Activated CD4-positive, alpha-beta T cell treated with anti-CD3 and anti-CD28 coated beads, Interleukin-2, Interleukin-4, amounts not matched to agents 100 ng/mL and 50 ng/mL, durations not matched to agents 16 hours and 8 hours (primary cell): ENCODE measurements around the gene CHI3L1.

Experiments used
- DNase-seq: peaks from one replicate; pipeline ENCODE4 v3.0.0-alpha.2; 2020; ENCODE audit warnings: low spot score

CHI3L1 gene

GRCh38 chr1:203150511-203151297 is 35.8 kb downstream of the CHI3L1 start:
- no peak for DNase-seq

- DNase-seq = no peak
Measured at GRCh38 chr1:203149188-203149840, 37.2 kb downstream of the CHI3L1 start.

GRCh38 chr1:203148579-203148978 is 37.9 kb downstream of the CHI3L1 start:
- no peak for DNase-seq

DNA sequence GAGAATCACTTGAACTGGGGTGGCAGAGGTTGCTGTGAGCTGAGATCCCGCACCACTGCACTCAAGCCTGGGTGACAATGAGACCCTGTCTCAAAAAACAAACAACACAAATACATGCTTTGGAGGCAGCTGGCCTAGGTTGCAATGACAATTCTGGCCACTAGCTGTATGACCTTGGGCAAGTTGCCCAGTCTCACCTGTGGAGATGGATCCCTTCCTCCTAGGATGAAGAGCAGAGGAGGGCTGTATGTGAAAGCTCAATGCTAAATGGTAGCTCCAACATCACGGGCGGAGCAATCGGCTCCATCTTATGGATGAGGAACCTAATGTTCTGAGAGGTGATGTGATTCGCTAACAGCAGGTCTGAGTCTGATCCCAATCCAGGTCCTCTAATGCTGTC is 38.4 kb downstream of the CHI3L1 start:
- DNase-seq = no peak

GRCh38 chr1:203147376-203147775 is 39.1 kb downstream of the CHI3L1 start:
- no peak for DNase-seq

GRCh38 chr1:203146537-203146936 is 40.0 kb downstream of the CHI3L1 start:
- no peak for DNase-seq

DNA sequence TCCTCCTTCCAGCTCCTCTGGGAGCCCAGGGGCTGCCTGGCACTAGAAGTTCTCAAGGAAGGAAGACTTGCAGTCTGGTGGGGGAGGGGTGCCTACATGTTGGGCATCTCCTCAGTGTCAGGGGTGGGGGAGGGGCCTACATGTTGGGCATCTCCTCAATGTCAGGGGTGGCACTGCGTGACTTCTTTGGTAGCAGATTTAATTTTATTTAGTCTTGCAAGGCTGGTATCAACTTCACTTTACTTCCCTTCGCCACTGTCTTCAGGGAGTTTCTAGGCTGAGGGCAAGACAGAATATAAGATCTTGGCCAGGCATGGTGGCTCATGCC is 40.5 kb downstream of the CHI3L1 start:
- DNase-seq = no peak

DNA sequence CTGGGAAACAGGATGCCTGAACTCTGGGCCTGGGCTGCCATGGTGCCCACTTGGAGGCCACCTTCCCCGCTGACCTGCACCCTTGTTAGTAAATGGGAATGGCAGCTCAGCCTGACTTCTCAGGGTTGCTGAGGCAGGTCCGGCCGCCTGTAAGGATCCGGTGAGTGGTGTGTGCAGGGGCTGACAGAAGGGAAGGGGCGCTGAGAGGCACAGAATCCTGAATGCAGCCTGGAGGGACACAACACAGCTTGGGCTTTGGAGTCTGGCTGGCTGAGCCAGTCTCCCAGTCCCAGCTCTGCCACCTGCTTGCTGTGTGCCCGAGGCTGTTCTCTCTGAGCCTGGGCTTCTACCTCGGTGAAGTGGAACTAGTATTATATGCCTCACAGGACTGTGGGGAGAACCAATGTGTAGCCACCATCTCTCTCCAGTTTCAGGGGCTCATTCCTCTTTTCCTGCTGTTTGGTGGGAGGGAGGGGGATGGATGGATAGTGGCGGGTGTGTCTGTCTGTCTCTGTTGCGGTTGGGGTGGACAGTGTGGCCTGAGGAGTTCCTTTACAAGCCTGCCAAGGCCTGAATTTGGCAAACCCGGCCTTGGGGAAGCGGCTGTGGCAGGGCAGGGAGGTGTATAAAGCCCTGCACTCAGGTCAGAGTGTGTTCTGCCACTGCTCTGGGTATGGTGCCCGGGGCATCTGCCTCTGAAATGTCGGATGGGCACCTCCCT is 41.0 kb downstream of the CHI3L1 start:
- no peak for DNase-seq

DNA sequence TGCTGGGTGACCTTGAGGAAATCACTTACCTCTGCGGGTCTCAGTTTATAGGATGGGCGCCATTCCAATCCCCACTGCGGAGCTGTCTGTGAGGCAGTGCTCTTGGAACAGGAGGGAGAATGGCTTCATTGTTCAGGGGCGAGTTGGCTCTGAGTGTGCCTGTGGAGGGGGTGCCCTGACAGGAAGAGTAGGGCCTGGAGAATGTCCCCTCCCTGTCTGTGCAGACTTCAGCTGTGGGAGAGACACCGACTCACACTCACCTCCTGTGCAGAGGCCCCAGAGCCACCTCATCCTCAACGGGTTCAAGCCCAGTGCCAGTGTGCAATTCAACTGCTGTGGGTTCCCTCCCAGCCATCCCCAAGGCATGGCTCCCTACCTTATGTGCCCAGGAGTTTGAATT is 41.8 kb downstream of the CHI3L1 start:
- no peak for DNase-seq

DNA sequence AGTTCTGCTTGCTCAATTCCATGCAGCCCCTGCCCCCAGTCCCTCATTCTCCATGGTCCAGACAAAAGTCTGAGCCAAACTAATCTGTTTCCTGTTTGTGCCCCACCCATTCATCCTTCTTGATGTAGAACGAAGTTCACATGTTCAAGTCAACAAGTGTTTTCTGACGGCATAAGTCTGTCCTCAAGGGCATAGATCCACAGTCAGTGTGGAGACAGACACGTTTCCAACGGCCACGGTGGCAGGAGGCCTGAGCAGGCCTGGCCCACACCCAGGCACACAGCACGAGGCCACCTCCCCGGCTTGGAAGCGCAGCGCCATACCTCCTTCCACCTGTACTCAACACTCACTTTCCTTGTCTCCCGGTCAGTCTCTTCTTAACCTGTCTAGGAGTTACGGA is 42.9 kb downstream of the CHI3L1 start:
- no peak for DNase-seq

DNA sequence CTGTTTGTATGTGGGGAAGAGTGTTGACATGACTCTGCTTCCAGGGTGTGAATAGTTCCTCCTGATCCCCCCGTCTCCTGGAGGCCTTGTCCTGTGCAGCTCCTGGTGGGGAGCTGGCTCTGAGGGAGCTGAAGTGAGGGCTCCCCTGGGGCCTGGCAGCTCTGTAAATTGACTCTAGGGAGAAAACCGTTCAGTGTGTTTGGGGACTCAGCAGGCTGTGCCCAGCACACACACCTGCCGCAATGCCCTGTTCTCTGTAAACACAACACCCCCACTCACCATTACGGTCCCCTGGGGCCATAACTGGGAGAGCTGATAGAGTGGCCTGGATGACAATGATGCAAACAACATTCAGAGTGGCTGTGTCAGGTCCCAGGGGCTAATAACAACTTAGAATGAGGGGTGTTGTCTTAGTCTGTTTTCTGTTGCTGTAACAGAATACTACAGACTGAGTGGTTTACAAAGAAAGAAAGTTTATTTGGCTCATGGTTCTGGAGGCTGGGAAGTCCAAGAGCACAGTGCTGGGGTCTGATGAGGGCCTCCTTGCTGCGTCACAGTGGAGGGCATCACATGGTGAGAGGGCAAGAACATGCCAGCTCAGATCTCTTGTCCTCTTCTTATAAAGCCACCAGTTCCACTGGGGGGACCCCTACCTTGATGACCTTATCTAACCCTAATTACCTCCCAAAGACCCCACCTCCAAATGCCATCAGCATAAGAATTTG is 43.7 kb downstream of the CHI3L1 start:
- no peak for DNase-seq

DNA sequence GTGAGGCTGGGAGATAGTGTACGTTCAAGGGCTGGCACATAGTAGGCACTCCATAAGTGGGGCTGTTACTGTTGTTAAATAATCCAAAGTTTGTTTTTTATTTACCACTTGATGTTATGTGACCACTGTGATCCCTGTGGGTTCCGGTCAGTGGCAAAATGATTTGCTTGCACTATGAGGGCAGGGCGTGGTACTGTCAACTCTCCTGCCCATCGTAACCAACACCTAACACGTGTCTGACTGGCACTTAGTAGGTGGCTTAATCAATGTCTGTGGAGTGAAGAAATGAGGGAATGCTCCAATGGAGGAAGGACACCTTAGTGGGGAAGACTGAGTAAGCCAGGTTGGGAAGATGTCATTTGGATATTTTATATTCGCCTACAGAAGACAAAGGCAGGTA is 44.4 kb downstream of the CHI3L1 start:
- no peak for DNase-seq

- no peak for DNase-seq
Measured at GRCh38 chr1:203140743-203141520, 45.6 kb downstream of the CHI3L1 start.

- DNase-seq = no peak
Measured at GRCh38 chr1:203139976-203140475, 46.5 kb downstream of the CHI3L1 start.

DNA sequence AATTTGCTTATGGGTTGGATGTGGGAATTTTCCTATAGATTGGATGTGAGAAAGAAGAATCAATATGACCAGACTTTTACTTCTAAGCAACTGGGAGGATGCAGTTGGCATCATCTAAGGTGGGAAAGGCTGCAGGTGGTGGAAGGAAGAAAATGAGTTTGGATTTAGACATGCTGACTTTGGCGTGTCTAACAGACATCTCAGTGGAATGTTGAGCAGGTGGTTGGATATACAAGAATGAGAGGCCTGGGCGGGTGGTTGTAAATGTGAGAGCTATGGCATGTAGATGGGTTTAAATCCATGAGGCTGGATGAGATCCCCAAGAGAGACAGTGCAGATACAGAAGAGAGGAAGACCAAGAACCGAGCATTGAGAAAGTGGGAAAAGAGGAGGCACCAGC is 48.4 kb downstream of the CHI3L1 start:
- no peak for DNase-seq

DNA sequence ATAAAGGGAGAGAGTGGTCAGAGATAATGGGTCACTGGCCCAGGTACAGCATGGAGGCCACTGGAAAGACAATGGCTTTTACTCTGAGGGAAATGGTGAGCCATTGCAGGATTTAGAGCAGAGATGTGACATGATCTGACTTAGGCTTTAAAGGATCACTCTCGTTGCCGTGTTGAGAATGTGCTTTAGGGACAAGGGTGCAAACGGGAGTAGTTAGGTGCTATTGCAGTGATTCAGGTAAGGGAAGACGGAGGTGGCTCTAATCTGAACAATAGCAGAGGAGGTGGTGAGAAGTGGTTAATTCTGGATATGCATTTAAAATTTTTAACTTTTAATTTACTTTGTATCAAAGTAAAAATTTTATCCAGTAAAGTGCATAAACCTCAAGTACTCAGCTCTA is 49.2 kb downstream of the CHI3L1 start:
- no peak for DNase-seq

DNA sequence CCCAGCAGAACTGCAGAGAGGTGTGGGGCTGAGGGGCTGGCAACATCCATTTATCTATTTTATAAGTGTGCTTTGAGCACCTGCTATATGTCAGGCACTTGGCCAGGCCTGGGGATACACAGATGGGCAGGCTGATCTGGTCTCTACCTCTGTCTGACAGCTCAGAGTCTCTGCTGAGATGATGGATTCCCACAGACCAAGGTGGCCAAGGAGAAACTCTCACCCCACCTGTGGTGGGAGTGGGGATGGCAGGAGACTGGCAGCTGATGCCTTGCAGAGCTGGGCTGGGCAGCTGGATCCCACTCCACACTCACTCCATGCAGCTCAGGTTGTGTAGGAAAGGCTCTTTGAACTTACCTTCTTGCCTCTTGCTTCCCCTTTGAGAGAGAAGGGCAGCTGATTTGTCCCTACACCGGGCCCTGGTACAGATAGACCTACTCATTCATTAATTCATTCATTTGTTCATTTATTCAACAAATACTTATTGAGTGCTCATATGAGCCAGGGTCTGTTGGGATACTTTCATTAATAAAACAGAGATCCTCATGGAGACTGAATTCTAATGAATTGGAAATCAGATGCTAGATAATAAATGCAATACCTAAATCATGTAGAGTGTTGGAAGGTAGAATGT is 50.0 kb downstream of the CHI3L1 start:
- DNase-seq = no peak

GRCh38 chr1:203135636-203136305 is 50.7 kb downstream of the CHI3L1 start:
- DNase-seq = no peak

- no peak for DNase-seq
Measured at GRCh38 chr1:203133970-203134725, 52.4 kb downstream of the CHI3L1 start.
